Posterior cingulate gyrus (tissue), 11 donors: Measurements from ENCODE around the gene ALPK3.
"Not testable (repeated sequence)": the region's sequence is repeated elsewhere in the genome, so short reads cannot be mapped to it uniquely, and the experiment has no call there.

Experiments used
- DNase-seq, 10 donors: peaks; one replicate each; pipeline versions ENCODE4 v3.0.0 to v3.0.0-alpha.2; 2020 to 2021; ENCODE audit warnings: mixed read lengths in 3 of 10
- intact Hi-C: fragments of 100-400 bp; cut with DNase I; formaldehyde crosslinking; loops from one replicate; pipeline ENCODE4 v1.15.1; 2023

ALPK3 gene

DNA sequence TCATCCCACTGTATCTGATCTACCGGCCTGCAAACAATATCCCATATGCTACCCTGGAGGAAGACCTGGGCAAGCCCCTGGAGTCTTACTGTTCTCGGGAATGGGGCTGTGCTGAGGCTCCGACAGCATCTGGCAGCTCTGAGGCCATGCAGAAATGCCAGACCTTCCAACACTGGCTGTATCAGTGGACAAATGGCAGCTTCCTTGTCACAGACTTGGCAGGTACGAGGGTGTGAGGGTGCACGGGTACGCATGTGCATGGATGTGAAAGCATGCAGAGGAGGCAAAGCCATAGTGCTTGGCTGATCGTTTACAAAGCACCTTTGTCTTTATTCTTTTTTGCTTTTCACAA is 47.3 kb downstream of the ALPK3 start:
- peak in 1 of 10 donors; percentile 42 for DNase-seq

DNA sequence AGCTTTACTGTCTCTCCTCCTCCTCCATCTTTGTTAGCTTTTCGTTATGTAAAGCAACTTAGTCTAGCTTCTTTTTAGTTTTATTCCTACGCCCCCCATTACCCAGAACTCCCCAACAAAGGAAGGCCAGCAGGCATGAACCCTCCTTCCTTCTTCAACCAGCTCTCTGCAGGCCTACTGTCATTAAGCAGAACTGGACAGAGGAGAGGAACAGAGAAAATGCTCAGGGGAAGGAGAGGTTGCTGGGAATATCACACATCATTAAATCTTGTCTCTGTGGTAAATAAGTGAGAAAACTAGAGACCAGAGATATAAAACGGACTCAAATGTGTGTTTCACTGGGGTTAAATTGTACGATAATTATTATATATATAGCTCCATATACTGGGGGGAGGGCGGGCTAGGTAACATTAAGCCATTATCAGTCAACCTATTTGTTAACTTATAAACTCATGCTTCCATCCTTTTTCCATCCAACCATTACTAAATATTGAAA is 48.0 kb downstream of the ALPK3 start:
- no peak for DNase-seq
- intact Hi-C loops, result no loop called here

More for the DNA sequence above, 47.3 kb downstream of the ALPK3 start:
- intact Hi-C loops, result no loop called here

DNA sequence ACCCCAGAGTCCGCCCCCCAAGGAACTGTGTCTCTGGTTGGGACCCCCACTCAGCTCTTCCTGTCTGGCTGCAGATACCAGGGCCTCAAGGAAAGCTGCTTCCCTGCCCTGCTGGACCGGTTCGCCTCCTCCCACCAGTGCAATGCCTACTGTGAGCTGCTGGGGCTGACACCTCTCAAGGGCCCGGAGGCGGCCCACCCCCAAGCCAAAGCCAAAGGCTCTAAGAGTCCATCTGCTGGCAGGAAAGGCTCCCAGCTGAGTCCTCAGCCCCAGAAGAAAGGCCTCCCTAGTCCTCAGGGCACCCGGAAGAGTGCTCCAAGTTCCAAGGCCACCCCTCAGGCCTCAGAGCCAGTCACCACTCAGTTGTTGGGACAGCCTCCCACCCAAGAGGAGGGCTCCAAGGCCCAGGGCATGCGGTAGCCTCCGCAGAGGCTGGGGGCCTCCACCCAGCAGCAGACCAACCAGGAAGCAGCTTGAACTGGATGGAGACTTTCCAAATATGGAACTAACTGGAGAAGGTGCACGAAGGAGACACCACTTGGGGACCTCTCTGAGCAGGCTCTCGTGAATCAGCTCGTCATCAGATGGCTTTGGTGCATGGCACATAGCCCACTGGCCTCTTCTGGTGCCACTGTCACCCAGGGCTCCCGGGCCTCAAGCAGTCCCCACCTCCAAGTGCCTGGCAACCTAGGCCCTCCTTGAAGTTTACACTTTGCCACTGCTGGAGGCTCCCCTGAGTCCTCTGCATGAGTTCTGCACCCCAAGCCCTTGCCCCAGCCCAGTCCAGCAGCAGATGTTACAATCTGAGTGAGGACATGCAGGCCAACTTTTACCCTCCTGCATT is 51.1 kb downstream of the ALPK3 start:
- intact Hi-C loops, result no loop called here
- DNase-seq, result peak in 1 of 10 donors; percentile 77

DNA sequence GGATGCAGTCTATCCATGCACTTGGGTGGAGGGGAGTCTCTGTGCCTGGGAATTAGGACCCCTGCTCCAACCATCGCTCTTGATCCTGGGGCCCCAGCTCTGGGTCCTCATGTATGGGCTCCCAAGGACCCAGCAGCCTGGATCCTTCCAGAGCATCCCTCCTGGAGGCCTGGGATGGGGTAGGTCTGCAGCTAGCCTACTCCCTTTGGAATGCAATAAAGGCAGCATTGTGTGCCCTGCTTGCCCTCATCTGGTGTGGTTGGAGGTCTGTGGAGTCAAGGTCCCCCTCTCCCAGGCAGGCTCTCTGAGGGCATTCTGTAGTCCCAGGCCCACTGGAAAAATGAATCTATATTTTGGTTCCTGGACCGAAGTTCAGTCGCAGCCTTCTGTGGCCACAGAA is 52.4 kb downstream of the ALPK3 start:
- DNase-seq, result peak in 1 of 10 donors; percentile 61
- intact Hi-C loops, result no loop called here

DNA sequence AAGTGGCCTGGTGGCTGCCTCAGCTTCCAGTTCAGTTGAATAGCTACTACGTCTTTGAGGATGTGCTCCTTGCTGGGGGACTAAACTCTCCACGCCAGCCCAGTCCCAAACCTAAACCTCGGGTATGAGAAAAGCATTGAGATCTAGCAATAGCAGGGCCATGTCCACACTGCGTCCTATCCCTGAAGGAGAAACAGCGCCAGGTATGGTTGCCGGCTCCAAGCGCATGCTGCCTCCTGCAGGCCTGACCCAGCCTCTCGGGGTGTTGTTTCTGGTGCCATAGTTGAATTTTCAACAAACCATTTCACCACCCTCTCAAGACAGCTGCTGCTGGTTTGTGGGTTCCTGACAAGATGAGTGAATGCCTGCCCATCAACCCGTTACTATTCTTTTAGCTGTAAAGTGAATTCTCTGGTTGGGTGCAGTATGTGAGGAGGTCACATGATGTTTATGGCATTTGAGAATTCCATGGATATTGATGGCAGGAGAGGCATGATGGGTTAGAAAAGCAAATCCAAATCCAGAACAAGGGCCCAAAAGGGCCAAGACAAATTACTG is 54.4 kb downstream of the ALPK3 start:
- peak in 2 of 10 donors; percentile 53 to 57 for DNase-seq
- intact Hi-C loops, result no loop called here

DNA sequence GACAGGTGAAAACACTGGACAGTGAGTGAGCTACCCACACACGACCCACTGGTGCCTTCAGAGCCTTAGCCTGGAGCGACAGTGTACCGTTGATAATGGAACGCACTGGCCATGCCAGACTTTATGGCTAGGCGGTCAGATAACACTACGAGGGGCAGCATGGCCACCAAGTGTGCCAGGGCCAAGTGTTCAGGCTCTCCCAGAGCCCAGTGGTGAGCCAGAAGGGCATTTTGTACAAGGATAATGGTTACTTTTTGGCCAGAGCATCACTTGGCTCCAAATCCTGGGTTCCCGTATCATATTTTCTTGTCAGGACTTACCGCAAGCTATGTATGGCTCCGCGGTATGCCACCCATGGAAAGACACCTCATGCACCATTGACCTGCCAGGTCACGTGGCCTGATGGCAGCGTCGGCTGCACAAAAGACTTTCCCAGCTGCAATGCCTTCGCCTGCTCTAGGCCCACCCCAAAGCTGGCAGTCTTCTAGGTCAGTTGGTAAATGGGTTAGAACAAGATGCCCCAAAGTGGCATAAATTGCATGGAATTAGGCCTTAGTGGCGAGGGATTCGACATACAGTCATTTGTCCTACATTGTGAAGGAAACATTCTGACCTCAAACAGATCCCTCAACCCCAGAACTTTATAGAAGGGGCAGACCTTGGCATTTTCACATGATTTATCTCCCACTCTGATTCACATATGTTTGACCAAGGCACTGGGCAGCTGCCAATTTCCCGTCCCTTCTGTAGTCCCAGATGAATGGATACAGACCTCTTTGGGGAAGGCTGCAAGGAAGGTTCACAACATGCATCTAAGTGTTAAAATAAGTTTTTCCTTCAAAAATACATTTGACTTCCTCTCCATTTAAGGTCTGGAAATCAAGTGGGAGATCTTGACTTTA is 55.1 kb downstream of the ALPK3 start:
- intact Hi-C loops, result no loop called here
- peak in 2 of 10 donors; percentile 39 to 55 for DNase-seq

DNA sequence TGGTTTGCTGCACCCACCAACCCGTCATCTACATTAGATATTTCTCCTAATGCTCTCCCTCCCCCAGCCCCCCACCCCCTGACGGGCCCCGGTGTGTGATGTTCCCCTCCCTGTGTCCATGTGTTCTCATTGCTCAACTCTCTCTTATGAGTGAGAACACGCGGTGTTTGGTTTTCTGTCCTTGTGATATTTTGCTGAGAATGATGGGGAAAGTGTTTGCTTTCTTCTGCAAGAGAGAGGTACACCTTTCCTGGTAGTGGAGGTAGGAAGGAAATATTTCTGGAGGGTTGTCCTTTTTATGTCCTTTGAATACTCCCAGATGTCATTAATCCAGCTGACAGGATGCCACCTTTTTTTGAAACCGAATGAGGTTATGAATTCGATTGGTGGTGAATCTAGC is 56.8 kb downstream of the ALPK3 start:
- intact Hi-C loops, result no loop called here
- DNase-seq, result no peak

DNA sequence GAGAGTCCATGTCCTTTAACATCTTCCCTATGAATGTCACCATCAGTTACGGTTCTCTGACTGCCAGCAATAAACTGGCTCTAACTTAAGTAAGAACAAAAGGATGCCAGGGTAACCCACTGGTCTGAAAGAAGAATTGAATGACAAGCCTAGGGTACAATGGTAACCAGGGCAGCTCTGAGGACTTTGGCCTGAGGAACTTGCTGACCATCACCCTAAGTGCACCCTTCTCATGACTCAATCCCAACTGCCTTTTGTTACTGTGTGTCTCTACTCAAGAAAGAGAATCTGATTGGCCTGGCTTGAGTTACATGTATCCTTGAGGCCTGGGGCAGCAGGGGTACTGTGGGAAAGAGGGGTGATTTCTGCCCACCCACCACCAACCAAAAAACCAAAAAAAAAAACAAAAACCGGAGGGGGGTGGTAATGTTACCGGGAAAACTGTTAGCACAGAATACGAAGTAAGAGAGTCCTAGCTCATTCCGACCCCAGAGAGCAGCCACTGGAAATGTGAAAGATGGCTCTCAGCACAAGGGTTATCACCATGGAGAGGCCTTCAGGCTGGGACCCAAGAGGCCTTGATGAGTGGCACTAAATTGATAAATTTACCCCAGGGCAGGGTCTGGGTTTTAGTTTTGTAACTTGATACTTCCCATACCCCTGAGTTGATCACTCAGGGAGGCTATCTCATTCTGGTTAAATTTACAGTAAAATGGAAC is 58.0 kb downstream of the ALPK3 start:
- peak in 1 of 10 donors; percentile 37 for DNase-seq
- intact Hi-C loops, result no loop called here

DNA sequence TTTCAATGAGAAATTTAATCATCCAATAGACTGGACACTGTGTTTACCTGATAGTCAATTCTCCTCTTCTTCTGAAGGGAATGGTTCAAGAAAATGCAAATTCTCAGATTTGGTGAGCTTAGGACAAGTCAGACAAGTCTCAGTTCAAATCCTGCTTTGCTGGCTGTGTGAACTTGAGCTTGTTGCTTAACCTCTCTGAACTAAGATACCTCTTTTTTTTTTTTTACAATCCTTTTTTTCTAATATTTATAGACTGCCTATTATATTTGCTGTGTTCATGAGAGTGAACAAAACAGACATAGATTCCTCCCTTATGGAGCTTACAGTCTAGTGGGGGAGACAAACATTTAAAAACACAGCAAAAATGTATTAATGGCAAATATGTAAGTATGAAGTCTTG is 59.1 kb downstream of the ALPK3 start:
- intact Hi-C loops, result loop anchor here (2.0 kb wide), 1 partner anchor 277 kb away; no protein-coding TSS in a partner anchor
- DNase-seq, result no peak

DNA sequence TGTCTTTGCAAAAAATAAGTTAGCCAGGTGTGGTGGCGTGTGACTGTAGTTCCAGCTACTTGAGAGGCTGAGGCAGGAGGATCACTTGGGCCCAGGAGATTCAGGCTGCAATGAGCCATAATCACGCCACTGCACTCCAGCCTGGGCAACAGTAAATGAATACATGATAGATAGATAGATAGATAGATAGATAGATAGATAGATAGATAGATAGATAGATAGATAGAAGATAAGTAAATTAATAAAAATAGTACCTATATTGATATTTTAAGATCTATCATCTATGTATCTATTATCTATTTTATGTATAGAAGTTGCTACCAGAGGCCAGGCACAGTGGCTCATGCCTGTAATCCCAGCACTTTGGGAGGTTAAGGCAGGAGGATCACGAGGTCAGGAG is 60.5 kb downstream of the ALPK3 start:
- not testable (repeated sequence) for DNase-seq
- intact Hi-C loops, result loop anchor here (2.0 kb wide), 1 partner anchor 279 kb away; no protein-coding TSS in a partner anchor

DNA sequence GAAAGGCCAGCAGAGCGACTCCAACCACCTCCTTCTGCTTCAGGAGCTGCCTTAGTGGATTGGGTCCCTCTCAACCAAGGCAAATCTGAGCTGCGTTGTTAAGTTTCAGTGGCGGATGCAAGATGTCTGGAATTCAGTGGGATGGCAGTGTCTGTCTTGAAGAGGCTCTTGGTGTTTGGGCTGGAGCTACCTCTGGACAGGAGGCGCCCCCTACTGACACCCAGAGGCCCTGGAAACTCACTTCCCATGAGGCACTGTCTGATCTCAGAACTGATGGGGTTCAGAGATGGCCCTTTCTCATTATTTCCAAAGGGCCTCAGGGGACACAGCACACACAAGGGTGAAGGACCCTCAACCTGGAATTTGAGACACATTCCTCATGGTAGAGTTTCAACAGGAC is 61.3 kb downstream of the ALPK3 start:
- DNase-seq, result peak in 7 of 10 donors; percentile 39 to 92 (median 62)
- intact Hi-C loops, result no loop called here

DNA sequence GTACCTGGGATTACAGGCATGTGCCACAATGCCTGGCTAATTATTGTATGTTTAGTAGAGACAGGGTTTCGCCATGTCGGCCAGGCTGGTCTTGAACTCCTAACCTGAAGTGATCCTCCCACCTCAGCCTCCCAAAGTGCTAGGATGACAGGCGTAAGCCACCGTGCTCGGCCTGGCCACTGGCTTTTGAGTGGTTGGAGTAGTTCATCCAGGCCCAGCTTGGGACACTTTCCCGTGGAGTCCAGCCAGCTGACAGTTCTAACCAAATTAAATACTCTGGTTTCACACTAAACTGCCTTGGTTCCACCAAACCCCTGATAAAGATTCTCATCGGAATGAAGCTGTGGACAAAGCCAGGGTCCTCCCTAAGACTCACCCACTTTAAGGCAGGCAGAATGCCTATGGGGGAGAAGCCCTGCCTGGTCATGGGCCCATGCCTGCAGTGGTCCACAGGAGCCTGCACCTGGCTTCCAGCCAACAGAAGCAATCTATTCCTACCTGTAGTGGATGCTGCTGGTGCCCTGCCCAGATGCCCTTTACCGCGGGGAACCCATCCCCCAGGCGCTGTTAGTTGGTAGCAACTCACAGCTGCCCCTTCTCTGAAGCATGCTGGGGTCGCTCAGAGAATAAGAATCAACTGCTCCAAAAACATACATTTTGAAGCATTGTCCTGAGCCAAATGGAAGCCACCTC is 62.1 kb downstream of the ALPK3 start:
- intact Hi-C loops, result no loop called here
- peak in 2 of 10 donors; percentile 43 to 51 for DNase-seq

DNA sequence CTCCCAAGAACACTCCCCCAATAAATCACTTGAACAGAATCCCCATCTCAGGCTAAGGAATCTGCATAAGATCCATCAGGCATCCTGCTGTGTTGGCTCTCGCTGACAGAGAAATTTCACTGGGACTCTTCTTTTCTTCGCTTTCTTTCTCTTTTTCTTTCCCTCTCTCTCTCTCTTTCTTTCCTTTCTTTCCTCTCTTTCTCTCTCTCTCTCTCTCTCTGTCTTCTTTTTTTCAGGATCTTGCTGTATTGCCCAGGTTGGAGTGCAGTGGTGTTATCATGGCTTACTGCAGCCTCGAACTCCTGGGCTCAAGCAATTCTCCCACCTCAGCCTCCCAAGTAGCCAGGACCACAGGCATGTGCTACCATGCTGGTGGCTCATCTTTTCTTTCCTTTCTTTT is 62.9 kb downstream of the ALPK3 start:
- intact Hi-C loops, result no loop called here
- DNase-seq, result no peak

DNA sequence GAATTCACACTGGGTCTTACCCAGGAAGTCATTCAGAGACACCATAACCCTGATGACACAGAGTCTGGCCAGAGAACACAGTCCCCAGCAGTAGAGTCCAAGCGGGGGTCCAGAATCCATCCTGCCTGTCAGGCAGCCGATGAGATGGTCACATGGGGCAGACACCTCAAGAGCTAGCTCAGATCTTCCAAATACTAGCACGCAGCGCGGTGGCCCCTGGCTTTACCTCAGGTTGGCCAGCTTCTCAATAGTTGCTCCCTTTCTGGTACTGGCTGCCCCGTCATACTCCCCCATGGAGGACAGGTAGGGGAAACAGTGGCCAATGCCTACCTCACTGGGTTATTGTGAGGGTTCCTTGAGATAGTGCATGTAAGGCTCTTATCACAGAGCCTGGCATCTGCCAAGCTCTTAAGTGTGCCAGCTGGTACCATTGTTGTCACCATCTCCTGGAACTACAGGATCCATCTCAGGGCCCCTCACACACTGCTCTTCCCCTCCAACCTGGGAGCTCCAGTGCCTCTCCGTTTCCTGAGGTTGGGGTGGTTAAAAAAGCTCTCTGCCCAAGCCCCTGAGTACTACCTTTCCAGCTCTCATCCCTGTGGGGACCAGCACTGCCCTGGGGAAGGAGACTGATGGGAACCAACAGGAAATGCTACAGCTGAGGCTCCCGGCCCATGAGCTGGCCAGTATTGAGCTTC is 63.8 kb downstream of the ALPK3 start:
- intact Hi-C loops, result no loop called here
- DNase-seq, result peak in 2 of 10 donors; percentile 55 to 65

DNA sequence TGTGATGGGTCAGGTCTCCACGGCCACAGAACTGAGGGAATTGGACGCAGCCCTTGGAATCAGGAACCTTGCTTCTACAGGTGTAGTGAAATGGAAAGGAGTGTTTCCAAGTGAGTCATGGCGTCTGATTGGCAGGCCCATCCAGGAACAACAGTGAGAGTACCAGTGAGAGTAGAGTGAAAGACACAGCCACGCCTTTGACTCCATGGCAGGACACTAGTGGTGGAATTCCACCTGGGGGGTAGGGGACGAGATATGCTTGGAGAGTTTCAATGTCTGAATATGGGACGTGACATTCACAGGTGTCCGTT is 64.3 kb downstream of the ALPK3 start:
- intact Hi-C loops, result no loop called here
- peak in 1 of 10 donors; percentile 35 for DNase-seq

DNA sequence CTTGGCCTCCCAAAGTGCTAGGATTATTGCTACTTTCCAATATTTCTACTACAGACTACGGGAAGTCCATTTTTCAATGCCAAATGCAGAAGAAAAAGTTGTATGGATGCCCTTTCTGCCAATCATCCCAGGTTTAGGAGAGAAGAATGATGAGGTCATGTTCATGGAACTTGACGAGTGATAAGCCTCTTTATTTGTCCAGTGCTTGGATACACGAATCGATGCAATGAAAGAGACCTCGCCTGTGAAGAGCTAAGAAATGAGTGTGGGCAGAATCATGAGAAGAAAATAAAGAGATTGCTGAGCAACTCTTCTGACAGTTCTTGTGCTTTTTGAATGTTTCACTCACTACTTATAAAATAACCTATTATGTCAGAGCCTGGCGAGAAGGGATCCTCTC is 66.3 kb downstream of the ALPK3 start:
- no peak for DNase-seq
- intact Hi-C loops, result no loop called here

DNA sequence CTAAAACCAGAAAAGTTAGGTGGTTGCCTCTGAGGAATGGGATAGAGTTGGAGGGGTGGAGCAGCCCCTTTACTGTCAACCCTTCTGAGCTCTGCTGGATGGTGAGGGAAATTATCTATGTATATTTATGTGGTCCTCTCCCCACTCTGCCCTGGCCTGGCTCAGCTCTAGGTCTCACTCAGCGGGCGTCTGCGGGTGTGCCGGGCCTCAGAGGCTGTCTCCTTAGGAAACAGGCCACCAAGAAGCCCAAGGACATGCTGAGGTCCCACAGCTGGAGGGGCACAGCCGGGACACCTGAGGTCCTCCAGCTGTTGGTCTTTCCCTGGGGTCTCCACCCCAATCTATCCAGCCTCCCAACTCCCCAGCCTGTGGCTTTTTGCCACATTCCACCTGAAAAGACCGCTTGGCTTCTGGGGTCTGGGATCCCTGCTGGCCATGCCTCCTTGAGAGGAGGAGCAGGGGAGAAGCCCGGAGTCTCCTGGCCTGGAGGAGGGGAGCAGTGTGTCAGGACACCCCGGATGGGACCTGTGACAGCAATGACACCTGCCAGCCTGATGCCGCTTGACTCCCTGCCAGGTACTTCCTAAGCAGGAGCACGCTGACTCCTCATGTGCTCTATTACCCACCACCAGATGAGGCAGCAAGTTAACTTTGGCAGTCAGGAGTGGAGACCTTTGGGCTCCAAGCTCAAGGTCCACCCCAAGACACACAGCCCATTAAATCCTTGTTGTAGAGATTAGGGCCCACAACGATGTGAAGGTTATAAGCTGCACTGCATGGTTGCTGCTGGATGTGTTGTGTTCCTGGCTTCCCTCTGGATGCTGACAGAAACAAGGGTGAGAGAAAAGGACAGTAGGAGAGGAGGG is 67.0 kb downstream of the ALPK3 start, which contains the start of gene SLC28A1:
TSS of gene SLC28A1 (plus strand) at position 747 of the 866 bp plus-strand sequence. CDS start 3,099 bp downstream, outside the sequence.
- intact Hi-C loops, result no loop called here
- DNase-seq, result peak in 2 of 10 donors; percentile 75 to 76

DNA sequence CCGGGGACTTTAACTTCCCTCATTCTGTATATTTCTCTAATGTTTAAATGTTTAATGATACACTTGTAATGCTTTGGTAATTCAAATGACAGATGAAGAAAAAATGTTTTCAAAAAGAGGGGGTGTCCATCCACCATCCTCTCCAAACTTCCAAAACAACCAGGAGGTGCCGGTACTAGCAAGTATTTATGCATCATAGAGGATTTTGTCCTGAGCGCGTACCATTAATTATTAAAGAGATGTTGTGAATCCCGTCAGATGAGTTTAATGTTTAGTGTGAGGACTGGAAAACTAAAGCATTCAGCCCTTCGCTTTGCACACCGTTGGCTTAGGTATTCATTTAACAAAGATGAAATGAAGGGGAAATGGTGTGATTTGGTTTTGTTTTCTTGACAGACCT is 68.6 kb downstream of the ALPK3 start:
- intact Hi-C loops, result no loop called here
- DNase-seq, result no peak
